Neuron (in vitro differentiated cells): ENCODE data around the gene IZUMO3.

Experiments used
- H2AFZ ChIP-seq: one replicate; pipeline ENCODE4 v1.6.1; 2013; ENCODE audit warnings: low read depth, mild to moderate bottlenecking, inconsistent platforms, low read length, moderate library complexity
- H3K27me3 ChIP-seq: one replicate; pipeline ENCODE4 v1.6.1; 2013; ENCODE audit warnings: low read length; ENCODE audit not compliant: insufficient read depth
- H3K36me3 ChIP-seq: one replicate; pipeline ENCODE4 v1.6.1; 2013; ENCODE audit warnings: low read length; ENCODE audit not compliant: insufficient read depth
- H3K4me1 ChIP-seq: one replicate; pipeline ENCODE4 v1.6.1; 2013; ENCODE audit warnings: low read length; ENCODE audit not compliant: insufficient read depth
- H3K4me3 ChIP-seq: 2 replicates; pipeline ENCODE4 v1.5.1; 2013; ENCODE audit warnings: mild to moderate bottlenecking, low read length, moderate library complexity
- H3K9me3 ChIP-seq: one replicate; pipeline ENCODE4 v1.6.1; 2013; ENCODE audit warnings: low read length

Gene IZUMO3

GRCh38 chr9:24516463-24516862, 29.2 kb downstream of the IZUMO3 start:
- Histone ChIP-seq H3K9me3 (no peaks in the 10 kb centered on the region), H3K4me3 (no peak overlapping the region), H3K36me3 (no peaks in the 10 kb centered on the region), H3K4me1 (no peaks in the 10 kb centered on the region), H2AFZ (no peak overlapping the region), H3K27me3 (no peaks in the 10 kb centered on the region)

GRCh38 chr9:24509850-24510249, 35.8 kb downstream of the IZUMO3 start:
- Histone ChIP-seq H3K36me3 (no peaks in the 10 kb centered on the region), H2AFZ (no peak overlapping the region), H3K27me3 (no peaks in the 10 kb centered on the region), H3K4me3 (no peak overlapping the region), H3K4me1 (no peaks in the 10 kb centered on the region), H3K9me3 (peaks cover 8% of the 10 kb centered on the region)

- Histone ChIP-seq H3K36me3 (no peaks in the 10 kb centered on the region), H3K4me1 (peaks cover 5% of the 10 kb centered on the region), H3K4me3 (no peak overlapping the region), H3K9me3 (no peaks in the 10 kb centered on the region), H2AFZ (no peak overlapping the region), H3K27me3 (no peaks in the 10 kb centered on the region)
These were observed 41.2 kb downstream of the IZUMO3 start for GRCh38 chr9:24504521-24504920.

GRCh38 chr9:24502206-24502937, 43.3 kb downstream of the IZUMO3 start:
- Histone ChIP-seq H3K27me3 (no peaks in the 10 kb centered on the region), H2AFZ (no peak overlapping the region), H3K36me3 (no peaks in the 10 kb centered on the region), H3K4me3 (no peak overlapping the region), H3K4me1 (peaks cover 9% of the 10 kb centered on the region), H3K9me3 (no peaks in the 10 kb centered on the region)

GRCh38 chr9:24500761-24501160, 44.9 kb downstream of the IZUMO3 start:
- Histone ChIP-seq H3K9me3 (no peaks in the 10 kb centered on the region), H2AFZ (no peak overlapping the region), H3K36me3 (no peaks in the 10 kb centered on the region), H3K4me3 (no peak overlapping the region), H3K27me3 (no peaks in the 10 kb centered on the region), H3K4me1 (peaks cover 9% of the 10 kb centered on the region)

GRCh38 chr9:24498632-24499031, 47.1 kb downstream of the IZUMO3 start:
- H3K4me1 ChIP-seq: peaks cover 9% of the 10 kb centered on the region
- H3K9me3 ChIP-seq: no peaks in the 10 kb centered on the region
- no peaks in the 10 kb centered on the region for H3K36me3 ChIP-seq
- H3K27me3 ChIP-seq: no peaks in the 10 kb centered on the region
- H2AFZ ChIP-seq: no peak overlapping the region
- no peak overlapping the region for H3K4me3 ChIP-seq

- H2AFZ ChIP-seq: no peak overlapping the region
- H3K4me3 ChIP-seq: no peak overlapping the region
- peaks cover 9% of the 10 kb centered on the region for H3K4me1 ChIP-seq
- no peaks in the 10 kb centered on the region for H3K9me3 ChIP-seq
- H3K27me3 ChIP-seq: no peaks in the 10 kb centered on the region
- H3K36me3 ChIP-seq: no peaks in the 10 kb centered on the region
These were observed 48.0 kb downstream of the IZUMO3 start for GRCh38 chr9:24497671-24498070.
